GM12874 (cell line): Measurements from ENCODE around the gene SCAF1.

Experiments used
- CTCF ChIP-seq: IDR thresholded peaks from 2 replicates; pipeline ENCODE4 v1.5.1; 2011; ENCODE audit warnings: low read depth, mild to moderate bottlenecking, control low read depth, low read length, moderate library complexity; ENCODE audit not compliant: insufficient read depth

The SCAF1 gene

DNA sequence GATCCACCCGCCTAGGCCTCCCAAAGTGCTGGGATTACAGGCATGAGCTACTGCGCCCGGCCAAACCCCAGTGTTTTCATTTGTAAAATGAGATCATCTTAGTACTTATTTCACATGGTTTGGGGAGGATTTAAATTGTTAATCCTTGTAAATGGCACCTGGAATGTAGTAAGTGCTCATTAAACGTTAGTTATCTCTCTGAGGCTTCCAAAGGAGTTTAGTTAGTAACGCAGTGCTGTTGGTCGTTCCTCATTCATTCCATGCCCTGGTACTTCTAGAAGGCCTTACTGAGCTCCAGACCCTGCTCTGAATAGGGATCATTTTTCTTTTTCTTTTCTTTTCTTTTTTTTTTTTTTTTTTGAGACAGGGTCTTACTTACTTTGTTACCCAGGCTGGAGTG is 54.1 kb downstream of the SCAF1 start:
- TF ChIP-seq CTCF = no peak

DNA sequence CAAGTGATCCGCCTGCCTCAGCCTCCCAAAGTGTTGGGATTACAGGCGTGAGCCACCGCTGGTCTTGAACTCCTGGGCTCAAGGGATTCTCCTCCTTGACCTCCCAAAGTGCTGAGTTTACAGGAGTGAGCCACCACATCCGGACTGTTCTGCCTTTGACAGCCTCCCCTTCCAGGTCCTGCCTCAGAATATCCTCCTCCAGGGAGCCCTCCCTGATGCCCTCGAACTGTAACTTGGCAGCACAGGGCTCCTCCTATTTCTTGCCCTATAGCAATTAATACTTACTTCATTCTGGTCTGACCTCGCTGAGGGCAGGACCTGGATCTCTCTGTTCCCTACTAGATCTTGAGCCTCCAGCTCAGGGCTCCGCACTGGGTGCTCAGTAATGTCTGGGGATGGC is 54.9 kb downstream of the SCAF1 start:
- no peak for TF ChIP-seq CTCF

DNA sequence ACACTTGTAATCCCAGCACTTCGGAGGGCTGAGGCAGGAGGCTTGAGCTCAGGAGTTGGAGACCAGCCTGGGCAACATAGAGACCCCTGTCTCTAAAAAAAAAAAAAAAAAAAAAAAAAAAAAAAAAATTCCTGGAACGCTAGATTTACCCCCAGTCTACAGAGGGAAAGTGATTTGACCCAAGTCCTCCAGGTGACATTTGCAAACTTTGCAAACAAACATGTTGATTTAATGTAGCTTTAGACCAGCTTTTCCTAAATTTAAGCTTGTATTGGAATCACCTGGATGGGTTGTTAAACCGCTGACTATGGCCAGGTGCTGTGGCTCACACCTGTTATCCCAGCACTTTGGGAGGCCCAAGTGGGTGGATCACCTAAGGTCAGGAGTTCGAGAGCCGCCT is 57.4 kb downstream of the SCAF1 start:
- no peak for TF ChIP-seq CTCF

DNA sequence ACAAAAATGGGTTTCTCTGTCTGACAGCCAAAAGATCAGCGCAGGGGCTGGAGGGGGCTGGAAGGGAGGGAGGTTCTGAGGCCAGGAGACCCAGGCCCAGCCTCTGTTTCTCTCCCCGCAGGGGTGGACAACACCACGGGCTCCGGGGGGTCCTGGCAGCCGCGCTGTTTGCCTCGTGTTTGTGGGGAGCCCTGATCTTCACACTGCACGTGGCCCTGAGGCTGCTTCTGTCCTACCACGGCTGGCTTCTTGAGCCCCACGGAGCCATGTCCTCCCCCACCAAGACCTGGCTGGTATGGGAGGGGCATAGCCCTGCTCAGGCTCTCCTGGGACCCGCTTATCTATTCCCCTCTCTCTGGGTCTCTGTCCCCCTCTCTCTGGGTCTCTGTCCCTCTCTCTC is 58.6 kb downstream of the SCAF1 start:
- no peak for TF ChIP-seq CTCF

- no peak for TF ChIP-seq CTCF
These were observed 59.3 kb downstream of the SCAF1 start for GRCh38 chr19:49701271-49701786.

DNA sequence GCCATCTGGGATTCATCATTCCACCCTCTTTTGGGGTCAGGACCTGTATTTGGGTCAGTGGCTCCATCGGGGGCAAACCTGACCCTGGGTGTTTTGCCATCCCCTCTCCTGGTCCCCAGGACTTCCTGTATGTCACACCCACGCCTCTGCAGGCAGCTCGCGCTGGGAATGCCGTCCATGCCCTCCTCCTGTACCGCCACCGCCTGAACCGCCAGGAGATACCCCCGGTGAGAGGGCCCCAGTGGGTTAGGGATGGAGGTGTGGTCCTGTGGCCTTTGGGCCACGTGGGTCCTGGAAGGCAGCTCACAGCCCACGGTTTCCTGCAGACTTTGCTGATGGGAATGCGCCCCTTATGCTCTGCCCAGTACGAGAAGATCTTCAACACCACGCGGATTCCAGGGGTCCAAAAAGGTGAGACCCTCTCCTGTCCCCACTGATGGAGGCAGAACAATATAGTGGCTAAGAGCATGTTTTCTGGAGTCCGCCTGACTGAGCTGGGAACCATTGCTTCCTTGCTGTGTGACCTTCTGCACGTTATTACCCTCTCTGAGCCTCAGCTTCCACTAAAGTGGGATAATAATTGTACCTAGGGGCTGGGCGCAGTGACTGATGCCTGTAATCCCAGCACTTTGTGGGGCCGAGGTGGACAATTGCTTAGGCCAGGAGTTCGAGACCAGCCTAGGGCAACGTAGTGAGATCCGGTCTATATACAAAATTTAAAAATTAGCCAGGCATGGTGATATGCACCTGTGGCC is 63.1 kb downstream of the SCAF1 start:
- no peak for TF ChIP-seq CTCF

- TF ChIP-seq CTCF = no peak
These were observed 63.9 kb downstream of the SCAF1 start for GRCh38 chr19:49705919-49706318.
